ENCODE data around the gene MRPL53.

MRPL53 gene

GRCh38 chr2:74499940-74500577, 27.6 kb upstream of the MRPL53 start:
- intact Hi-C loops (cut with DNase I; ENCODE audit: low total_unique reads) = no loop called here
- peaks cover 0 to 68% of the 10 kb centered on the region in 2 donors for H3K27me3 ChIP-seq
- peaks cover 0 to 8% (median 5%) of the 10 kb centered on the region in 3 donors for H3K36me3 ChIP-seq
- no peak overlapping the region for H3K27ac ChIP-seq
- TF ChIP-seq CTCF (IDR thresholded peaks at IDR 0.05) = no peak
- no peak overlapping the region for H3K4me3 ChIP-seq
- no peaks in the 10 kb centered on the region for H3K9me3 ChIP-seq
- peaks cover 0 to 43% (median 35%) of the 10 kb centered on the region in 4 donors for H3K4me1 ChIP-seq
- DNase-seq = no peak

- TF ChIP-seq CTCF (IDR thresholded peaks at IDR 0.05) = no peak
- Histone ChIP-seq H3K9me3 (no peaks in the 10 kb centered on the region), H3K36me3 (peaks cover 0 to 4% (median 0%) of the 10 kb centered on the region in 3 donors), H3K4me1 (peaks cover 0 to 43% (median 34%) of the 10 kb centered on the region in 4 donors), H3K27ac (no peak within 1 kb of the TSS), H3K4me3 (peak within 1 kb of the TSS in 1 of 2 donors; percentile 37), H3K27me3 (peaks cover 0 to 68% of the 10 kb centered on the region in 2 donors)
- no peak for DNase-seq
- intact Hi-C loops (cut with DNase I; ENCODE audit: low total_unique reads) = no loop called here
Measured at GRCh38 chr2:74499267-74499939, 26.9 kb upstream of the MRPL53 start, which contains the start of gene LBX2. Gene LBX2 (minus strand): TSS chr2:74499603. CDS start chr2:74499537, 66 bp downstream.

GRCh38 chr2:74498500-74499266, 26.2 kb upstream of the MRPL53 start:
- peaks cover 0 to 9% (median 2%) of the 10 kb centered on the region in 3 donors for H3K36me3 ChIP-seq
- H3K27ac ChIP-seq = no peak overlapping the region
- DNase-seq = no peak
- peak overlapping the region in 1 of 2 donors; percentile 37 for H3K4me3 ChIP-seq
- intact Hi-C loops (cut with DNase I; ENCODE audit: low total_unique reads) = no loop called here
- H3K4me1 ChIP-seq = peaks cover 0 to 39% (median 33%) of the 10 kb centered on the region in 4 donors
- TF ChIP-seq CTCF (IDR thresholded peaks at IDR 0.05) = no peak
- H3K9me3 ChIP-seq = no peaks in the 10 kb centered on the region
- peaks cover 0 to 68% of the 10 kb centered on the region in 2 donors for H3K27me3 ChIP-seq

GRCh38 chr2:74497777-74498499, 25.5 kb upstream of the MRPL53 start:
- Histone ChIP-seq H3K36me3 (peaks cover 2 to 17% (median 9%) of the 10 kb centered on the region in 3 donors), H3K4me1 (peaks cover 0 to 32% (median 29%) of the 10 kb centered on the region in 4 donors), H3K27me3 (peaks cover 0 to 63% of the 10 kb centered on the region in 2 donors), H3K9me3 (no peaks in the 10 kb centered on the region), H3K27ac (no peak overlapping the region), H3K4me3 (peak overlapping the region; percentile 14 to 37)
- no peak for DNase-seq
- intact Hi-C loops (cut with DNase I; ENCODE audit: low total_unique reads) = no loop called here
- TF ChIP-seq CTCF (IDR thresholded peaks at IDR 0.05) = no peak

All from tibial artery (tissue), 4 donors.